ENCODE data around the gene BOC. TPM values are rescaled to one million over a fixed set of nuclear protein-coding genes. Genes with fewer than 3 reads are reported as not detected.
A peak's percentile ranks its signal among the peaks of the same experiment; 100 is the strongest.

Gene BOC
- total RNA-seq, 2 donors from 2014 or later = 23.4 to 33.4 TPM

DNA sequence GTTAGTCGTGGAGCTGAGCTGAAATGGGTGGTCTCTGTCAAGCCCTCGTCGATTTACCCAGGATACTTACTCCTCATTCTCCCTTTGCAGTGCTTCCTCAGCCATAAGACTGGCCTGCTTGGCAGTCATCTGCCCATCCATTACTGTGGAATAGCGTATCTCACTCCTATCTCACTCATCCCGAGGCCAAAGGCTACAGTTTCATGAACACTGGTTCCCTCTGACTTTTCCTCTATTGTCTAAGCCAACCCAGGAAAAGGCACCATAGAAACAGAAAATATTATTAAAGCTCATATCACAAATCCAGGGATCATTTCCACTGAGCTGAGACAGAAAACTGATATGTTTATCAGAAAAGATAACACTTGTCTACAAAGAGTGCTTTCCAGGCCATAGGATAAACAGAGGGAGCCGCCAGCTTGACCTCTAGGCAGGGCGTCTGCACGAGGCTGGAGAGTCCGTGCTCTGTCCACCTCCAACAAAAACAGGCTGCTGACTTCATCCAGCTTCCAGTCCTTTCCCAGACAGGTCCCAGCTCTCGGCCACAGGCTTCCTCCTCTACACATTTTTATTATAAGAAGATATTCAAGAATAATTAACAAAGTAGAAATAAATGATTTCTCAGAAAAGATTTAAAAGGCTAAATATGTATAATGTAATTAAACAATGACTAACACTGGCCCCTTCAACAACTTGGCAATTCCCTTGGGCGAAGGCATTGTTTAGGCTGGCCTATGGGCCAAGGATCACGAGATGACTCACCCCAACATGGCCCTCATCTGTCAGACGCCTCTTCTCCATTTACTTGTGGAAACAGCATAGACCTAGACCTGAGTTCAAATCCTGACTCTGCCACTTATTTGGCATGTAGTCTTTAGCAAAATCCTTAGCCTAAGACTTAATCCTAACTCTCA, 27.4 kb upstream of the BOC start:
- H3K27ac ChIP-seq = peak overlapping the region in 1 of 2 donors; percentile 34
- ATAC-seq (ENCODE audit: insufficient number of reproducible peaks, low FRiP score, low read depth) (peak; percentile 23), DNase-seq (ENCODE audit: low spot score) (no peak)
- TF ChIP-seq, protein P1, sequence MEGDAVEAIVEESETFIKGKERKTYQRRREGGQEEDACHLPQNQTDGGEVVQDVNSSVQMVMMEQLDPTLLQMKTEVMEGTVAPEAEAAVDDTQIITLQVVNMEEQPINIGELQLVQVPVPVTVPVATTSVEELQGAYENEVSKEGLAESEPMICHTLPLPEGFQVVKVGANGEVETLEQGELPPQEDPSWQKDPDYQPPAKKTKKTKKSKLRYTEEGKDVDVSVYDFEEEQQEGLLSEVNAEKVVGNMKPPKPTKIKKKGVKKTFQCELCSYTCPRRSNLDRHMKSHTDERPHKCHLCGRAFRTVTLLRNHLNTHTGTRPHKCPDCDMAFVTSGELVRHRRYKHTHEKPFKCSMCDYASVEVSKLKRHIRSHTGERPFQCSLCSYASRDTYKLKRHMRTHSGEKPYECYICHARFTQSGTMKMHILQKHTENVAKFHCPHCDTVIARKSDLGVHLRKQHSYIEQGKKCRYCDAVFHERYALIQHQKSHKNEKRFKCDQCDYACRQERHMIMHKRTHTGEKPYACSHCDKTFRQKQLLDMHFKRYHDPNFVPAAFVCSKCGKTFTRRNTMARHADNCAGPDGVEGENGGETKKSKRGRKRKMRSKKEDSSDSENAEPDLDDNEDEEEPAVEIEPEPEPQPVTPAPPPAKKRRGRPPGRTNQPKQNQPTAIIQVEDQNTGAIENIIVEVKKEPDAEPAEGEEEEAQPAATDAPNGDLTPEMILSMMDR (IDR thresholded peaks at IDR 0.05) = no peak
- H3K4me3 ChIP-seq = no peak overlapping the region
- H3K9me3 ChIP-seq = no peaks in the 10 kb centered on the region
- no peaks in the 10 kb centered on the region for H3K27me3 ChIP-seq (replicated peaks; ENCODE audit: insufficient read depth)
- H3K36me3 ChIP-seq = no peaks in the 10 kb centered on the region
- peaks cover 0 to 11% of the 10 kb centered on the region in 2 donors for H3K4me1 ChIP-seq (ENCODE audit: control insufficient read depth in 1 of 2, low read depth in 2 of 2)

DNA sequence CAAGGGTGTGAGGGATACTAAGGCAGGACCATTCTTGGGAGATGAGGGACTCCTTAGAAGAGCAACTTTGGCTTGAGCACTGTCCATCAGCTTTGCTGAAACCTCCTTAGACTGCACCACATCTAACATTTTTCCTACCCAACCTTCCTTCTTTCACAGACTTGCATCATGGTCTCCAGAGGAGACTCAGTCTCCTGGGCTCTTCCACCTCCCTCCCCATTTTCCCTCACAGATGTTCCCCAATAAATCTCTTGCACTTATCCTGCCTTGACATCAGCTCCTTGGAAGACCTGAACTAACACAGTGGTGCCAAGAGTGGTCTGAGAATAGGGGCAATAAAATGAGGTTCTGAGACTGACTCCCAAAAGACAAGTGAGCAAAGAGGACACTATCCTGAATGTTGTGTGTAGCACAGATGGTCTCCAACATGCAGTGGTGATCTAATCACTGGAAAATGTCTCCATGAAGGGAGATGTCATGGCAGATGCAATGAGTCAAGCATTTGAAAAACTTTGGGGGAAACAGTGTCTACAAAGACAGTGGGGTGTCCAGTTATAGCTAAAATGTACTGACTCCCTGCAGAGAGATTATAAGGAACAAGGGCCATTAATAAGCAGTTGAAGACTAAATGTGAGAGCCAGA, 26.0 kb upstream of the BOC start:
- TF ChIP-seq, protein P1 (IDR thresholded peaks at IDR 0.05) = no peak
- Histone ChIP-seq H3K27ac (no peak overlapping the region), H3K36me3 (no peaks in the 10 kb centered on the region), H3K27me3 (replicated peaks; ENCODE audit: insufficient read depth) (no peaks in the 10 kb centered on the region), H3K4me3 (no peak overlapping the region), H3K9me3 (no peaks in the 10 kb centered on the region), H3K4me1 (ENCODE audit: control insufficient read depth in 1 of 2, low read depth in 2 of 2) (peaks cover 0 to 11% of the 10 kb centered on the region in 2 donors)
- DNase-seq (ENCODE audit: low spot score) (no peak), ATAC-seq (ENCODE audit: insufficient number of reproducible peaks, low FRiP score, low read depth) (no peak)

GRCh38 chr3:113186566-113186965, 24.8 kb upstream of the BOC start:
- no peaks in the 10 kb centered on the region for H3K9me3 ChIP-seq
- no peaks in the 10 kb centered on the region for H3K36me3 ChIP-seq
- TF ChIP-seq, protein P1 (IDR thresholded peaks at IDR 0.05) = no peak
- H3K27me3 ChIP-seq (replicated peaks; ENCODE audit: insufficient read depth) = no peaks in the 10 kb centered on the region
- no peak overlapping the region for H3K4me3 ChIP-seq
- DNase-seq (ENCODE audit: low spot score) (no peak), ATAC-seq (ENCODE audit: insufficient number of reproducible peaks, low FRiP score, low read depth) (no peak)
- H3K27ac ChIP-seq = no peak overlapping the region
- H3K4me1 ChIP-seq (ENCODE audit: control insufficient read depth in 1 of 2, low read depth in 2 of 2) = peaks cover 0 to 11% of the 10 kb centered on the region in 2 donors

DNA sequence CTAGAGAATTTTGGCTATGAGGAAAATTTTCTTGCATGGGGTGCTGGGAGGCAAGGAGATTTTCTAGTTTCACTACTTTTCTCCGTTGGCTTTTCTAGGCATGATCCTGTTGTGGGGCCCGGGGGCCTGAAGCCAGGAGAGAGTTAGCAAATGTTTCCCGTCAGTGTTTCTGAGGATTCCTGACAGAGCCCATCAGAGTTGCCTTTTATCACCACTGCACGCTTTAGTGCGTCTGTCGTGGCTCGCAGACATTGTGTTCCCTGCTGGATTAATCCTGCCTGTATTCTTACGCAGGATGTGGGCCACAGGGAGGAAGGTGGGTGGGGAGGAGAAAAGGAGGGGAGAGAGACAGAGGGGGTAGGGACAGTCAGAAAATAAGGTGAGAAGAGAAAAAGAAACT, 18.1 kb upstream of the BOC start:
- peak overlapping the region; percentile 33 for H3K4me3 ChIP-seq
- no peaks in the 10 kb centered on the region for H3K36me3 ChIP-seq
- ATAC-seq (ENCODE audit: insufficient number of reproducible peaks, low FRiP score, low read depth) (no peak), DNase-seq (ENCODE audit: low spot score) (no peak)
- H3K27me3 ChIP-seq (replicated peaks; ENCODE audit: insufficient read depth) = no peaks in the 10 kb centered on the region
- peaks cover 7 to 10% of the 10 kb centered on the region in 2 donors for H3K4me1 ChIP-seq (ENCODE audit: control insufficient read depth in 1 of 2, low read depth in 2 of 2)
- H3K27ac ChIP-seq = peak overlapping the region in 1 of 2 donors; percentile 56
- no peaks in the 10 kb centered on the region for H3K9me3 ChIP-seq
- TF ChIP-seq, protein P1 (IDR thresholded peaks at IDR 0.05) = no peak

- no peaks in the 10 kb centered on the region for H3K27me3 ChIP-seq (replicated peaks; ENCODE audit: insufficient read depth)
- TF ChIP-seq, protein P1 (IDR thresholded peaks at IDR 0.05) = no peak
- H3K36me3 ChIP-seq = no peaks in the 10 kb centered on the region
- ATAC-seq (ENCODE audit: insufficient number of reproducible peaks, low FRiP score, low read depth) (no peak), DNase-seq (ENCODE audit: low spot score) (no peak)
- H3K9me3 ChIP-seq = no peaks in the 10 kb centered on the region
- peaks cover 7 to 10% of the 10 kb centered on the region in 2 donors for H3K4me1 ChIP-seq (ENCODE audit: control insufficient read depth in 1 of 2, low read depth in 2 of 2)
- H3K4me3 ChIP-seq = no peak overlapping the region
- H3K27ac ChIP-seq = peak overlapping the region in 1 of 2 donors; percentile 56
Observed at GRCh38 chr3:113193719-113194118, 17.6 kb upstream of the BOC start.

All from thoracic aorta (tissue), 2 donors.